ENCODE results near the gene PLCH1. TPM values are rescaled to one million over a fixed set of nuclear protein-coding genes. Genes with fewer than 3 reads are reported as not detected.

PLCH1 gene
- total RNA-seq, 2 experiments from 2014 or later = 0.03 to 0.20 TPM

DNA sequence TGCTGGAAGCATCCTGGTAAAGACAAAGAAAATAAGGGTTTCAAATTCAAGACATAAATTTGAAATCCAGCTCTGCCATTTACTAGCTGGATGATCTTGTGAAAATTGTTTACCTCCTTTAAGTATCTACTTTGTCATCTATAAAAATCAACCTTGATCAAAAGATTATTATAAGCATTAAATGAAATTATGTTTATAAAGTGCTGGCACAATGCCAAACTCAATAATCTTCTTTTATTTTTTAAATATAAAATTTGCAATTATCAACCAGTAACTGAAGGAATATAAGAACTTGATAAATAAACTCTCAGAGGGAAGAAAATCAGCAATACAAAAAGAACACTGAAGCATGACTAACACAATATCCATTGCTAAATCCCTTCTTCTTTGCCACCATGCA, 35.4 kb upstream of the PLCH1 start:
- Histone ChIP-seq H3K9me3 (ENCODE audit: control insufficient read depth in 1 of 2, insufficient read depth in 1 of 2, low read length in 2 of 2) (peaks cover 11 to 18% of the 10 kb centered on the region in 2 experiments), H3K27me3 (ENCODE audit: control insufficient read depth in 1 of 2, insufficient read depth in 2 of 2, low read length in 2 of 2) (no peaks in the 10 kb centered on the region), H3K36me3 (ENCODE audit: insufficient read depth, low read length) (peaks cover 3% of the 10 kb centered on the region), H3K4me3 (ENCODE audit: low read length) (no peak overlapping the region), H3K27ac (ENCODE audit: low read depth in 1 of 2, low read length in 2 of 2) (no peak overlapping the region), H3K4me1 (ENCODE audit: insufficient read depth, low read length) (no peaks in the 10 kb centered on the region)
- ChIA-PET CTCF (interaction anchor here (2.2 kb wide), 1 partner anchor 26 kb away, joined by 8 read pairs; the partner anchor contains the start of gene C3orf33), POLR2A (no interaction called here)
- Mint-ChIP-seq H3K27ac (no peak overlapping the region), H3K36me3 (ENCODE audit: low read depth) (peaks cover 66% of the 10 kb centered on the region), H3K4me3 (no peak overlapping the region), H3K9me3 (peaks cover 6% of the 10 kb centered on the region), H3K27me3 (no peaks in the 10 kb centered on the region), H3K4me1 (ENCODE audit: low read depth) (peaks cover under 1% of the 10 kb centered on the region)
- no peak for ATAC-seq (ENCODE audit: poor library complexity)
- TF ChIP-seq, protein P1, sequence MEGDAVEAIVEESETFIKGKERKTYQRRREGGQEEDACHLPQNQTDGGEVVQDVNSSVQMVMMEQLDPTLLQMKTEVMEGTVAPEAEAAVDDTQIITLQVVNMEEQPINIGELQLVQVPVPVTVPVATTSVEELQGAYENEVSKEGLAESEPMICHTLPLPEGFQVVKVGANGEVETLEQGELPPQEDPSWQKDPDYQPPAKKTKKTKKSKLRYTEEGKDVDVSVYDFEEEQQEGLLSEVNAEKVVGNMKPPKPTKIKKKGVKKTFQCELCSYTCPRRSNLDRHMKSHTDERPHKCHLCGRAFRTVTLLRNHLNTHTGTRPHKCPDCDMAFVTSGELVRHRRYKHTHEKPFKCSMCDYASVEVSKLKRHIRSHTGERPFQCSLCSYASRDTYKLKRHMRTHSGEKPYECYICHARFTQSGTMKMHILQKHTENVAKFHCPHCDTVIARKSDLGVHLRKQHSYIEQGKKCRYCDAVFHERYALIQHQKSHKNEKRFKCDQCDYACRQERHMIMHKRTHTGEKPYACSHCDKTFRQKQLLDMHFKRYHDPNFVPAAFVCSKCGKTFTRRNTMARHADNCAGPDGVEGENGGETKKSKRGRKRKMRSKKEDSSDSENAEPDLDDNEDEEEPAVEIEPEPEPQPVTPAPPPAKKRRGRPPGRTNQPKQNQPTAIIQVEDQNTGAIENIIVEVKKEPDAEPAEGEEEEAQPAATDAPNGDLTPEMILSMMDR (IDR thresholded peaks at IDR 0.05) = no peak
- intact Hi-C loops (cut with DNase I, micrococcal nuclease) = no loop called here
- no peak for DNase-seq

DNA sequence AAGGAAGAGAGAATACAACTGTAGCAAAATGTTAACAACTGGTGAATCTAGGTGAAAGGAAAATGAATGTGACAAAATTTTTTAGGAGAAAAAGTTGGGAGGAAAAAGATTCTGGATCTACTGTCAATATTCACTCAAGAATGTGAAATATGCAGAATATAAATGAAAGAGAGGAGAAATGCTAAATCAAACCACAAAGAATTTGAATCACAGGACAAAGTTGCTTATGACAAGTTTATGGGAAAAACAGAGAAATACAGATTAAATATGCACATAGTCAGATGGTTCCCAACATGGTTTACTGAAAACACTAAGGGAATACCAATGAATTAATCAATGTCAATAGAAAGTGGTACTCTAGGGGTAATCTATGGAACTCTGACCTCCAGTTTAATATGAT, 33.6 kb upstream of the PLCH1 start:
- no peak for ATAC-seq (ENCODE audit: poor library complexity)
- Mint-ChIP-seq H3K27me3 (no peaks in the 10 kb centered on the region), H3K4me3 (no peak overlapping the region), H3K27ac (no peak overlapping the region), H3K4me1 (ENCODE audit: low read depth) (no peaks in the 10 kb centered on the region), H3K9me3 (peaks cover 6% of the 10 kb centered on the region), H3K36me3 (ENCODE audit: low read depth) (peaks cover 73% of the 10 kb centered on the region)
- ChIA-PET CTCF (no interaction called here), POLR2A (no interaction called here)
- intact Hi-C loops (cut with DNase I, micrococcal nuclease) = no loop called here
- DNase-seq = no peak
- peaks cover 11 to 12% of the 10 kb centered on the region in 2 experiments for H3K9me3 ChIP-seq (ENCODE audit: control insufficient read depth in 1 of 2, insufficient read depth in 1 of 2, low read length in 2 of 2)
- H3K27me3 ChIP-seq (ENCODE audit: control insufficient read depth in 1 of 2, insufficient read depth in 2 of 2, low read length in 2 of 2) = no peaks in the 10 kb centered on the region
- H3K4me3 ChIP-seq (ENCODE audit: low read length) = no peak overlapping the region
- peaks cover 3% of the 10 kb centered on the region for H3K36me3 ChIP-seq (ENCODE audit: insufficient read depth, low read length)
- no peak overlapping the region for H3K27ac ChIP-seq (ENCODE audit: low read depth in 1 of 2, low read length in 2 of 2)
- H3K4me1 ChIP-seq (ENCODE audit: insufficient read depth, low read length) = no peaks in the 10 kb centered on the region
- TF ChIP-seq, protein P1 (IDR thresholded peaks at IDR 0.05) = no peak

DNA sequence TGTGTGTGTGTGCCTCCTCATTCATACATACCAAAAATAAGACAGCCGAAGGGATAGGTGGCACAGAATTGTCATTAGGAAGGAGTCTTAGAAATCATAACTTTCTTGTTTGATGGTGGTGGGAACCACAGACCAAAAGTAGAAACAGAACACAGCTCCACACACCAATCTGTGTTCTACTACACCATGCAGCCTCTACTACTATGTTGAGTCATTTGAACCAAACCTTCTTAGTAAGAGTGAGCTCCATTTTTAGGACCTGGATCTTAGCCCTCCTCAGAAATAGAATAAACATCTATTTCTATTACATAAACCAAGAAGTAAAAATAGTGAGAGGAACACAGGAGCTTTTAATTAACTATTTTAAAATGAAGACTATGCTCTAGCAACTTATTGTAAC, 27.9 kb upstream of the PLCH1 start:
- H3K4me3 Mint-ChIP-seq = no peak overlapping the region
- peaks cover 62% of the 10 kb centered on the region for H3K36me3 Mint-ChIP-seq (ENCODE audit: low read depth)
- ChIA-PET POLR2A (interaction anchor here (0.9 to 1.1 kb wide), 2 partner anchors 8 to 30 kb away, joined by 3 to 4 read pairs; no protein-coding TSS in a partner anchor), CTCF (interaction anchor here (0.6 kb wide), 1 partner anchor 108 kb away, joined by 4 read pairs; no protein-coding TSS in a partner anchor)
- H3K27me3 Mint-ChIP-seq = no peaks in the 10 kb centered on the region
- H3K9me3 ChIP-seq (ENCODE audit: control insufficient read depth in 1 of 2, insufficient read depth in 1 of 2, low read length in 2 of 2) = peaks cover 0 to 4% of the 10 kb centered on the region in 2 experiments
- intact Hi-C loops (cut with DNase I, micrococcal nuclease) = no loop called here
- H3K27ac ChIP-seq (ENCODE audit: low read depth in 1 of 2, low read length in 2 of 2) = no peak overlapping the region
- no peaks in the 10 kb centered on the region for H3K36me3 ChIP-seq (ENCODE audit: insufficient read depth, low read length)
- H3K4me3 ChIP-seq (ENCODE audit: low read length) = no peak overlapping the region
- ATAC-seq (ENCODE audit: poor library complexity) (no peak), DNase-seq (no peak)
- no peaks in the 10 kb centered on the region for H3K4me1 ChIP-seq (ENCODE audit: insufficient read depth, low read length)
- H3K9me3 Mint-ChIP-seq = no peaks in the 10 kb centered on the region
- H3K27me3 ChIP-seq (ENCODE audit: control insufficient read depth in 1 of 2, insufficient read depth in 2 of 2, low read length in 2 of 2) = no peaks in the 10 kb centered on the region
- no peak overlapping the region for H3K27ac Mint-ChIP-seq
- H3K4me1 Mint-ChIP-seq (ENCODE audit: low read depth) = no peaks in the 10 kb centered on the region
- TF ChIP-seq, protein P1 (IDR thresholded peaks at IDR 0.05) = no peak

Data from CD4-positive, alpha-beta T cell (primary cell).